HEK293 (cell line): ENCODE measurements around the gene NFATC3.
A peak's percentile ranks its signal among the peaks of the same experiment; 100 is the strongest.

Experiments
- CTCF ChIA-PET: fragments of 350-600 bp; formaldehyde crosslinking; extraction: SDS; loops from one replicate; lab custom pipeline; 2021; ENCODE audit warnings: antibody characterized with exemption; lab: Yijun Ruan, JAX
- POLR2A ChIA-PET: fragments of 300-600 bp; formaldehyde crosslinking; extraction: SDS; loops from one replicate; lab custom pipeline; 2020; ENCODE audit warnings: antibody characterized with exemption, inconsistent platforms; lab: Yijun Ruan, JAX
- H3K27ac ChIP-seq: fragments of 200-500 bp; sonication (Bioruptor generic); 2 replicates; pipeline ENCODE4 v1.5.1; 2014; ENCODE audit warnings: low read depth, low read length, control low read depth, inconsistent platforms; ENCODE audit errors: extremely low read depth
- H3K36me3 ChIP-seq, 2 experiments: fragments of 200-500 bp in 1 of 2; sonication (Bioruptor generic) in 1 of 2; 1 replicate in 1 of 2; 2 replicates in 1 of 2; pipeline ENCODE4 v1.5.1; 2014 to 2017; ENCODE audit warnings: inconsistent platforms in 2 of 2, low read length in 2 of 2; ENCODE audit not compliant: control insufficient read depth in 2 of 2, insufficient read depth in 1 of 2
- H3K4me1 ChIP-seq: fragments of 200-500 bp; sonication (Bioruptor generic); 2 replicates; pipeline ENCODE4 v1.5.1; 2014; ENCODE audit warnings: mild to moderate bottlenecking, low read length, inconsistent platforms; ENCODE audit not compliant: control insufficient read depth, insufficient read depth
- H3K4me3 ChIP-seq: 2 replicates; pipeline ENCODE4 v1.5.1; 2011; ENCODE audit warnings: low read depth, mild to moderate bottlenecking, control low read depth, low read length, moderate library complexity
- H3K9me3 ChIP-seq: fragments of 200-500 bp; sonication (Bioruptor generic); 2 replicates; pipeline ENCODE4 v1.5.1; 2014; ENCODE audit warnings: low read depth, low read length, inconsistent platforms; ENCODE audit not compliant: control insufficient read depth, insufficient read depth
- GFI1B ChIP-seq: fragments of 450-650 bp; formaldehyde crosslinking; IDR thresholded peaks from 2 replicates; pipeline ENCODE4 v1.5.1; 2016; ENCODE audit warnings: missing biosample characterization, missing genetic modification characterization
- GLI4 ChIP-seq: fragments of 450-650 bp; formaldehyde crosslinking; IDR thresholded peaks from 2 replicates; pipeline ENCODE4 v1.5.1; 2016; ENCODE audit warnings: missing biosample characterization, missing genetic modification characterization
- IKZF3 ChIP-seq: fragments of 450-650 bp; IDR thresholded peaks from 2 replicates; pipeline ENCODE4 v1.5.0; 2018; ENCODE audit warnings: missing biosample characterization, mild to moderate bottlenecking, missing genetic modification characterization, moderate library complexity
- KLF10 ChIP-seq: fragments of 450-650 bp; IDR thresholded peaks from 2 replicates; pipeline ENCODE4 v1.5.1; 2018; ENCODE audit warnings: missing biosample characterization, mild to moderate bottlenecking, missing genetic modification characterization
- KLF16 ChIP-seq: fragments of 450-650 bp; formaldehyde crosslinking; IDR thresholded peaks from 2 replicates; pipeline ENCODE4 v1.5.1; 2017; ENCODE audit warnings: missing biosample characterization, missing genetic modification characterization
- KLF7 ChIP-seq: fragments of 450-650 bp; formaldehyde crosslinking; IDR thresholded peaks from 2 replicates; pipeline ENCODE4 v1.5.1; 2016; ENCODE audit warnings: missing biosample characterization, missing genetic modification characterization, borderline replicate concordance
- KLF8 ChIP-seq: fragments of 450-650 bp; formaldehyde crosslinking; IDR thresholded peaks from 2 replicates; pipeline ENCODE4 v1.5.1; 2016; ENCODE audit warnings: missing biosample characterization, missing genetic modification characterization
- REPIN1 ChIP-seq: fragments of 450-650 bp; formaldehyde crosslinking; IDR thresholded peaks from 2 replicates; pipeline ENCODE4 v1.5.1; 2017; ENCODE audit warnings: missing biosample characterization, missing genetic modification characterization, low read depth
- SETDB1 ChIP-seq: IDR thresholded peaks from one replicate; pipeline ENCODE4 v1.6.1; 2017; ENCODE audit warnings: mild to moderate bottlenecking, low read length, moderate library complexity, mixed read lengths; ENCODE audit not compliant: insufficient read length
- SP2 ChIP-seq: fragments of 450-650 bp; formaldehyde crosslinking; IDR thresholded peaks from 2 replicates; pipeline ENCODE4 v1.5.1; 2016; ENCODE audit warnings: missing biosample characterization, missing genetic modification characterization
- ZBTB17 ChIP-seq: fragments of 450-650 bp; formaldehyde crosslinking; IDR thresholded peaks from 2 replicates; pipeline ENCODE4 v1.5.1; 2016; ENCODE audit warnings: missing biosample characterization, missing genetic modification characterization
- ZBTB20 ChIP-seq: fragments of 450-650 bp; formaldehyde crosslinking; IDR thresholded peaks from 2 replicates; pipeline ENCODE4 v1.5.1; 2016; ENCODE audit warnings: missing biosample characterization, missing genetic modification characterization
- ZBTB48 ChIP-seq: fragments of 450-650 bp; formaldehyde crosslinking; IDR thresholded peaks from 2 replicates; pipeline ENCODE4 v1.5.1; 2016; ENCODE audit warnings: missing biosample characterization, missing genetic modification characterization
- ZEB2 ChIP-seq: fragments of 450-650 bp; formaldehyde crosslinking; IDR thresholded peaks from 2 replicates; pipeline ENCODE4 v1.5.1; 2016; ENCODE audit warnings: missing biosample characterization, missing genetic modification characterization
- ZFHX2 ChIP-seq: fragments of 450-650 bp; formaldehyde crosslinking; conservative IDR thresholded peaks from 2 replicates; pipeline ENCODE4 v1.5.1; 2016; ENCODE audit warnings: missing biosample characterization, missing genetic modification characterization
- ZFP3 ChIP-seq: fragments of 450-650 bp; formaldehyde crosslinking; IDR thresholded peaks from 2 replicates; pipeline ENCODE4 v1.5.1; 2016; ENCODE audit warnings: low read depth, missing biosample characterization, missing genetic modification characterization
- ZFP69B ChIP-seq: fragments of 450-650 bp; formaldehyde crosslinking; IDR thresholded peaks from 2 replicates; pipeline ENCODE4 v1.5.1; 2016; ENCODE audit warnings: missing biosample characterization, missing genetic modification characterization
- ZIC2 ChIP-seq: fragments of 450-650 bp; formaldehyde crosslinking; IDR thresholded peaks from 2 replicates; pipeline ENCODE4 v1.5.1; 2016; ENCODE audit warnings: missing biosample characterization, missing genetic modification characterization
- ZNF10 ChIP-seq: fragments of 450-650 bp; formaldehyde crosslinking; IDR thresholded peaks from 2 replicates; pipeline ENCODE4 v1.5.1; 2017; ENCODE audit warnings: missing biosample characterization, missing genetic modification characterization
- ZNF140 ChIP-seq: fragments of 450-650 bp; formaldehyde crosslinking; IDR thresholded peaks from 2 replicates; pipeline ENCODE4 v1.5.1; 2016; ENCODE audit warnings: missing biosample characterization, missing genetic modification characterization
- ZNF184 ChIP-seq: fragments of 450-650 bp; IDR thresholded peaks from 2 replicates; pipeline ENCODE4 v1.5.1; 2018; ENCODE audit warnings: missing biosample characterization, mild to moderate bottlenecking, missing genetic modification characterization
- ZNF19 ChIP-seq: fragments of 450-650 bp; formaldehyde crosslinking; IDR thresholded peaks from 2 replicates; pipeline ENCODE4; 2016; ENCODE audit warnings: missing biosample characterization, missing genetic modification characterization, low read depth
- ZNF324 ChIP-seq: fragments of 450-650 bp; formaldehyde crosslinking; IDR thresholded peaks from 2 replicates; pipeline ENCODE4 v1.5.1; 2016; ENCODE audit warnings: missing biosample characterization, missing genetic modification characterization
- ZNF510 ChIP-seq: fragments of 450-650 bp; formaldehyde crosslinking; IDR thresholded peaks from 2 replicates; pipeline ENCODE4 v1.5.1; 2018; ENCODE audit warnings: mild to moderate bottlenecking, missing genetic modification characterization, missing biosample characterization; ENCODE audit not compliant: insufficient replicate concordance
- ZNF560 ChIP-seq: fragments of 450-650 bp; formaldehyde crosslinking; IDR thresholded peaks from 2 replicates; pipeline ENCODE4 v1.5.1; 2017; ENCODE audit warnings: missing biosample characterization, missing genetic modification characterization, borderline replicate concordance
- ZNF561 ChIP-seq: fragments of 450-650 bp; IDR thresholded peaks from 2 replicates; pipeline ENCODE4 v1.5.1; 2018; ENCODE audit warnings: missing biosample characterization, missing genetic modification characterization, borderline replicate concordance
- ZNF610 ChIP-seq: fragments of 450-650 bp; formaldehyde crosslinking; IDR thresholded peaks from 2 replicates; pipeline ENCODE4 v1.5.1; 2016; ENCODE audit warnings: missing biosample characterization, missing genetic modification characterization, borderline replicate concordance
- ZNF777 ChIP-seq: fragments of 450-650 bp; formaldehyde crosslinking; IDR thresholded peaks from 2 replicates; pipeline ENCODE4 v1.5.1; 2017; ENCODE audit warnings: missing biosample characterization, missing genetic modification characterization, borderline replicate concordance
- ZXDB ChIP-seq: fragments of 450-650 bp; formaldehyde crosslinking; IDR thresholded peaks from 2 replicates; pipeline ENCODE4 v1.5.1; 2016; ENCODE audit warnings: missing biosample characterization, missing genetic modification characterization
- TF ChIP-seq, protein P1 (sequence below): fragments of 450-650 bp; formaldehyde crosslinking; IDR thresholded peaks from 2 replicates; pipeline ENCODE4 v1.5.1; 2017; ENCODE audit warnings: missing biosample characterization, missing genetic modification characterization
- TF ChIP-seq, protein P2 (sequence below): fragments of 450-650 bp; formaldehyde crosslinking; IDR thresholded peaks from 2 replicates; pipeline ENCODE4 v1.5.1; 2016; ENCODE audit warnings: missing biosample characterization, missing genetic modification characterization
- TF ChIP-seq, protein P3 (sequence below): fragments of 450-650 bp; formaldehyde crosslinking; IDR thresholded peaks from 2 replicates; pipeline ENCODE4 v1.5.1; 2017; ENCODE audit warnings: missing biosample characterization, missing genetic modification characterization
- TF ChIP-seq, protein P4 (sequence below): fragments of 450-650 bp; formaldehyde crosslinking; optimal IDR thresholded peaks from 2 replicates; pipeline ENCODE3; 2016; ENCODE audit warnings: missing biosample characterization, mild to moderate bottlenecking, missing genetic modification characterization

Gene NFATC3

DNA sequence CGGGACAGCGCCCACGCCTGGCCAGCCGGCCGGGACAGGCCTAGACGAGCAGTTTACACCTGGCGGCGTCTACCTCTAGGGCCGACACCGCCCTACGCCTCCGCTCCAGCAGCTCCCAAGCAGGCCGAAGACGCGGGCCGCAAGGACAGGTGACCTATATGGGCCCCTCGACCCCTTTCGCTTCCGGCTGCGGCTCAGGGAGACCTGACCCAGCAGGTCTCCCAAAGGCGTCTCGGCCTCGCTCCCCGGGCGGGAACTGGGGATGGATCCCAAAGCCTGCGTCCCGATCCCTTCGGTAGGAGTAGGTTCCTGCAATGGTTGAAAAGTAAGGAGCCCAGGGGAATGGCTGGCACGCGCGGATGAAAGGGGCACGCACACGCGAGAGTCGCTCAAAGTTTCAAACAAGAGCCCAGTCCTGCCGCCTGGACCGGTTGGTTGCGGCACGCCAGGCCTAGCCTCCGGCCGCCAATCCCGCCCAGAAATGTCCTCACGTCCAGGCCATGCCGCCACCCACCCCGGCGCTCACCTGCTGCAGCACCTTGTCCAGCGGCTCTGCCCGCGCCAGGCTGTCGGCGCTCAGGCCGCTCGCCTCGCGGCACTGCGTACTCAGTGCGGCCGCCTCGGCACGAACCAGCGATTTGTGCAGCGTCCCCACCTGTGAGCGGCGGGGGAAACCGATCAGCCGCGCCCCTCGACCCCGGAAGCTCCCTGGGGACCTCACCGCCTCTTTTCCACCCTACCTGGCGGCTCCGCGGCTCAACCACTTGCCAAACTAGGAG, 150.1 kb downstream of the NFATC3 start:
- peaks cover 7% of the 10 kb centered on the region; the same call in 1 of the 2 replicates for H3K4me1 ChIP-seq
- ChIA-PET POLR2A (interaction anchor here (0.6 to 3.3 kb wide), 6 partner anchors 26 to 672 kb away, joined by 3 to 34 read pairs (median 9); partner anchors contain the start of genes NFATC3, PRMT7 and SLC7A6OS), CTCF (interaction anchor here (1.5 kb wide), 1 partner anchor 26 kb away, joined by 5 read pairs; no protein-coding TSS in a partner anchor)
- peaks cover 0 to 29% of the 10 kb centered on the region in 2 experiments; a peak in 1 of 3 replicates for H3K36me3 ChIP-seq
- no peaks in the 10 kb centered on the region for H3K9me3 ChIP-seq
- H3K4me3 ChIP-seq, result peak overlapping the region; percentile 63
- H3K27ac ChIP-seq, result peak overlapping the region; percentile 75
- TF ChIP-seq ZNF560 (no peak), ZIC2 (tag by site-specific recombination) (no peak), KLF7 (tag by site-specific recombination) (no peak), ZXDB (tag by site-specific recombination) (peak; percentile 36), ZFP69B (tag by site-specific recombination) (no peak), IKZF3 (tag by site-specific recombination) (0 out of 2 replicates have a peak, but pooled peaks have one; percentile 23), ZNF140 (tag by site-specific recombination) (no peak), ZBTB20 (peak; percentile 9), GLI4 (tag by site-specific recombination) (no peak), ZNF777 (tag by site-specific recombination) (peak; percentile 70; the same call in 1 of the 2 replicates), ZEB2 (tag by site-specific recombination) (peak; percentile 74), ZNF510 (tag by site-specific recombination) (no peak), ZNF324 (no peak; the same call in 1 of the 2 replicates), KLF10 (peak; percentile 1; the same call in 1 of the 2 replicates), ZBTB17 (tag by site-specific recombination) (peak; percentile 73), ZNF10 (no peak), REPIN1 (tag by site-specific recombination) (no peak), KLF16 (tag by site-specific recombination) (peak; percentile 15; the same call in 1 of the 2 replicates), ZFHX2 (peak; percentile 71), ZNF19 (no peak), ZNF610 (tag by site-specific recombination) (no peak), KLF8 (tag by site-specific recombination) (peak; percentile 24; the same call in 1 of the 2 replicates), GFI1B (tag by site-specific recombination) (no peak), ZBTB48 (tag by site-specific recombination) (peak; percentile 69; the same call in 1 of the 2 replicates), ZFP3 (tag by site-specific recombination) (no peak), SETDB1 (no peak), ZNF184 (tag by site-specific recombination) (no peak), SP2 (tag by site-specific recombination) (peak; percentile 8; the same call in 1 of the 2 replicates), ZNF561 (peak; percentile 35; the same call in 1 of the 2 replicates)
- TF ChIP-seq, protein P1, sequence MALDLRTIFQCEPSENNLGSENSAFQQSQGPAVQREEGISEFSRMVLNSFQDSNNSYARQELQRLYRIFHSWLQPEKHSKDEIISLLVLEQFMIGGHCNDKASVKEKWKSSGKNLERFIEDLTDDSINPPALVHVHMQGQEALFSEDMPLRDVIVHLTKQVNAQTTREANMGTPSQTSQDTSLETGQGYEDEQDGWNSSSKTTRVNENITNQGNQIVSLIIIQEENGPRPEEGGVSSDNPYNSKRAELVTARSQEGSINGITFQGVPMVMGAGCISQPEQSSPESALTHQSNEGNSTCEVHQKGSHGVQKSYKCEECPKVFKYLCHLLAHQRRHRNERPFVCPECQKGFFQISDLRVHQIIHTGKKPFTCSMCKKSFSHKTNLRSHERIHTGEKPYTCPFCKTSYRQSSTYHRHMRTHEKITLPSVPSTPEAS (tag by site-specific recombination), result no peak
- TF ChIP-seq, protein P2, sequence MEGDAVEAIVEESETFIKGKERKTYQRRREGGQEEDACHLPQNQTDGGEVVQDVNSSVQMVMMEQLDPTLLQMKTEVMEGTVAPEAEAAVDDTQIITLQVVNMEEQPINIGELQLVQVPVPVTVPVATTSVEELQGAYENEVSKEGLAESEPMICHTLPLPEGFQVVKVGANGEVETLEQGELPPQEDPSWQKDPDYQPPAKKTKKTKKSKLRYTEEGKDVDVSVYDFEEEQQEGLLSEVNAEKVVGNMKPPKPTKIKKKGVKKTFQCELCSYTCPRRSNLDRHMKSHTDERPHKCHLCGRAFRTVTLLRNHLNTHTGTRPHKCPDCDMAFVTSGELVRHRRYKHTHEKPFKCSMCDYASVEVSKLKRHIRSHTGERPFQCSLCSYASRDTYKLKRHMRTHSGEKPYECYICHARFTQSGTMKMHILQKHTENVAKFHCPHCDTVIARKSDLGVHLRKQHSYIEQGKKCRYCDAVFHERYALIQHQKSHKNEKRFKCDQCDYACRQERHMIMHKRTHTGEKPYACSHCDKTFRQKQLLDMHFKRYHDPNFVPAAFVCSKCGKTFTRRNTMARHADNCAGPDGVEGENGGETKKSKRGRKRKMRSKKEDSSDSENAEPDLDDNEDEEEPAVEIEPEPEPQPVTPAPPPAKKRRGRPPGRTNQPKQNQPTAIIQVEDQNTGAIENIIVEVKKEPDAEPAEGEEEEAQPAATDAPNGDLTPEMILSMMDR, result peak; percentile 90
- TF ChIP-seq, protein P3, sequence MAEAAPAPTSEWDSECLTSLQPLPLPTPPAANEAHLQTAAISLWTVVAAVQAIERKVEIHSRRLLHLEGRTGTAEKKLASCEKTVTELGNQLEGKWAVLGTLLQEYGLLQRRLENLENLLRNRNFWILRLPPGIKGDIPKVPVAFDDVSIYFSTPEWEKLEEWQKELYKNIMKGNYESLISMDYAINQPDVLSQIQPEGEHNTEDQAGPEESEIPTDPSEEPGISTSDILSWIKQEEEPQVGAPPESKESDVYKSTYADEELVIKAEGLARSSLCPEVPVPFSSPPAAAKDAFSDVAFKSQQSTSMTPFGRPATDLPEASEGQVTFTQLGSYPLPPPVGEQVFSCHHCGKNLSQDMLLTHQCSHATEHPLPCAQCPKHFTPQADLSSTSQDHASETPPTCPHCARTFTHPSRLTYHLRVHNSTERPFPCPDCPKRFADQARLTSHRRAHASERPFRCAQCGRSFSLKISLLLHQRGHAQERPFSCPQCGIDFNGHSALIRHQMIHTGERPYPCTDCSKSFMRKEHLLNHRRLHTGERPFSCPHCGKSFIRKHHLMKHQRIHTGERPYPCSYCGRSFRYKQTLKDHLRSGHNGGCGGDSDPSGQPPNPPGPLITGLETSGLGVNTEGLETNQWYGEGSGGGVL (tag by site-specific recombination), result peak; percentile 21; the same call in 1 of the 2 replicates
- TF ChIP-seq, protein P4, sequence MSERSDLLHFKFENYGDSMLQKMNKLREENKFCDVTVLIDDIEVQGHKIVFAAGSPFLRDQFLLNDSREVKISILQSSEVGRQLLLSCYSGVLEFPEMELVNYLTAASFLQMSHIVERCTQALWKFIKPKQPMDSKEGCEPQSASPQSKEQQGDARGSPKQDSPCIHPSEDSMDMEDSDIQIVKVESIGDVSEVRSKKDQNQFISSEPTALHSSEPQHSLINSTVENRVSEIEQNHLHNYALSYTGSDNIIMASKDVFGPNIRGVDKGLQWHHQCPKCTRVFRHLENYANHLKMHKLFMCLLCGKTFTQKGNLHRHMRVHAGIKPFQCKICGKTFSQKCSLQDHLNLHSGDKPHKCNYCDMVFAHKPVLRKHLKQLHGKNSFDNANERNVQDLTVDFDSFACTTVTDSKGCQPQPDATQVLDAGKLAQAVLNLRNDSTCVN (tag by site-specific recombination), result peak; percentile 73
